Transverse colon (tissue), 4 donors: ENCODE measurements around the gene ADGRA1. TPM values are rescaled to one million over a fixed set of nuclear protein-coding genes. Genes with fewer than 3 reads are reported as not detected.

Experiments used
- DNase-seq: peaks from one replicate; pipeline ENCODE4 v3.0.0-alpha.2; 2019
- H3K27ac ChIP-seq, 4 donors: fragments of 200-600 bp; sonication (generic); 2 replicates each; pipeline ENCODE4 v1.5.1; 2016 to 2018; ENCODE audit warnings: inconsistent platforms in 4 of 4
- H3K27me3 ChIP-seq: fragments of 200-600 bp; sonication (generic); 2 replicates; pipeline ENCODE4 v1.5.1; 2017; ENCODE audit warnings: inconsistent platforms
- H3K36me3 ChIP-seq, 4 donors: fragments of 200-600 bp; sonication (generic); 2 replicates each; pipeline ENCODE4 v1.5.1; 2017 to 2019; ENCODE audit warnings: inconsistent platforms in 4 of 4
- H3K4me1 ChIP-seq, 4 donors: fragments of 200-600 bp; sonication (generic); 2 replicates each; pipeline ENCODE4 v1.5.1; 2017 to 2020; ENCODE audit warnings: inconsistent platforms in 4 of 4
- H3K4me3 ChIP-seq, 4 donors: fragments of 200-600 bp; sonication (generic); 1 replicate in 1 of 4; 2 replicates in 3 of 4; pipeline versions ENCODE4 v1.5.1 to v1.6.1; 2017 to 2019; ENCODE audit warnings: inconsistent platforms in 4 of 4
- H3K9me3 ChIP-seq, 2 donors: fragments of 200-600 bp; sonication (generic); 2 replicates each; pipeline ENCODE4 v1.5.1; 2017 to 2019; ENCODE audit warnings: inconsistent platforms in 2 of 2
- CTCF ChIP-seq, 5 experiments: fragments of 200-600 bp in 3 of 5; fragments of 450-650 bp in 2 of 5; sonication (generic) in 3 of 5; IDR thresholded peaks; 1 replicate in 2 of 5; 2 replicates in 3 of 5; pipeline ENCODE4 v1.5.1; 2016 to 2017; ENCODE audit warnings: antibody characterized with exemption in 5 of 5, inconsistent platforms in 3 of 5, mild to moderate bottlenecking in 2 of 5, moderate library complexity in 1 of 5
- EP300 ChIP-seq: sonication (generic); formaldehyde crosslinking; IDR thresholded peaks from one replicate; pipeline ENCODE4 v1.6.1; 2017; ENCODE audit warnings: antibody characterized with exemption, low read depth
- POLR2A ChIP-seq: fragments of 450-650 bp; IDR thresholded peaks from one replicate; pipeline ENCODE4 v1.6.1; 2016; ENCODE audit warnings: antibody characterized with exemption, mild to moderate bottlenecking, moderate library complexity
- POLR2AphosphoS5 ChIP-seq, 3 donors: sonication (generic); formaldehyde crosslinking; IDR thresholded peaks; one replicate each; pipeline ENCODE4 v1.6.1; 2016; ENCODE audit warnings: antibody characterized with exemption in 3 of 3
- WGBS, 2 donors: methylation state at CpG; one replicate each; pipeline ENCODE4 v1.1.5; 2018; ENCODE audit warnings: low coverage in 1 of 2; 5-methylcytosine and 5-hydroxymethylcytosine counted together
- in situ Hi-C, 4 donors: fragments of 200-750 bp; cut with MboI; loops; one replicate each; pipeline versions ENCODE4 v1.15.0 to v1.15.1; 2017; ENCODE audit warnings: low sequenced_read_pairs in 3 of 4, low pct_ligation_motif_present in 1 of 4, low pct_unique_long_range_greater_than_20kb in 1 of 4
- intact Hi-C: fragments of 100-400 bp; cut with DNase I; formaldehyde crosslinking; loops from one replicate; pipeline ENCODE4 v1.15.1; 2023; ENCODE audit warnings: low total_unique reads
- total RNA-seq, 4 donors: library from RNA; depleted of rRNA; stranded (reverse); fragments of >200 nt; gene quantifications; one replicate each; pipeline ENCODE4 v1.1.0, GENCODE V29; 2016

The ADGRA1 gene
- total RNA-seq, 4 donors from 2014 or later: 0.16 TPM; not detected in 3

- no peak for DNase-seq
- in situ Hi-C loops (no loop called here), intact Hi-C loops (no loop called here)
- H3K4me1 ChIP-seq: peaks cover 0 to 8% (median 4%) of the 10 kb centered on the region in 4 donors
- H3K36me3 ChIP-seq: no peaks in the 10 kb centered on the region
- no peaks in the 10 kb centered on the region for H3K9me3 ChIP-seq
- no peak overlapping the region for H3K27ac ChIP-seq
- H3K27me3 ChIP-seq: peaks cover 64% of the 10 kb centered on the region
- no peak overlapping the region for H3K4me3 ChIP-seq
- TF ChIP-seq POLR2AphosphoS5 (IDR thresholded peaks at IDR 0.05): no peak
- TF ChIP-seq POLR2A: no peak
- TF ChIP-seq CTCF (IDR thresholded peaks at IDR 0.05): no peak
- no peak for TF ChIP-seq EP300
- WGBS, 2 donors: 52 to 65% methylated on average over 3 to 30 of the region's 30 CpGs
Observed at GRCh38 chr10:133083422-133084100, 4.2 kb upstream of the ADGRA1 start.

- Histone ChIP-seq H3K4me3 (no peak overlapping the region), H3K27ac (no peak overlapping the region), H3K4me1 (peaks cover 0 to 8% (median 4%) of the 10 kb centered on the region in 4 donors), H3K9me3 (no peaks in the 10 kb centered on the region), H3K36me3 (no peaks in the 10 kb centered on the region), H3K27me3 (peaks cover 73% of the 10 kb centered on the region)
- TF ChIP-seq POLR2AphosphoS5 (IDR thresholded peaks at IDR 0.05) (no peak), EP300 (no peak), POLR2A (no peak), CTCF (IDR thresholded peaks at IDR 0.05) (no peak)
- 81 to 87% methylated on average over 3 to 15 of the region's 17 CpGs for WGBS, 2 donors
- in situ Hi-C loops (no loop called here), intact Hi-C loops (no loop called here)
- no peak for DNase-seq
Observed at GRCh38 chr10:133084491-133084890, 3.2 kb upstream of the ADGRA1 start.

- in situ Hi-C loops (no loop called here), intact Hi-C loops (no loop called here)
- H3K4me3 ChIP-seq: no peak overlapping the region
- 67% methylated on average over 21 of the region's 32 CpGs; no CpG with 5 or more reads in 1 of the 2 donors for WGBS, 2 donors
- no peak for TF ChIP-seq EP300
- TF ChIP-seq POLR2AphosphoS5 (IDR thresholded peaks at IDR 0.05): no peak
- no peak for TF ChIP-seq CTCF (IDR thresholded peaks at IDR 0.05)
- TF ChIP-seq POLR2A: no peak
- no peak overlapping the region for H3K27ac ChIP-seq
- peaks cover 0 to 8% (median 4%) of the 10 kb centered on the region in 4 donors for H3K4me1 ChIP-seq
- no peaks in the 10 kb centered on the region for H3K36me3 ChIP-seq
- no peaks in the 10 kb centered on the region for H3K9me3 ChIP-seq
- H3K27me3 ChIP-seq: peaks cover 83% of the 10 kb centered on the region
- no peak for DNase-seq
Observed at GRCh38 chr10:133085251-133086125, 2.2 kb upstream of the ADGRA1 start.

- 50% methylated on average over 11 of the region's 12 CpGs; no CpG with 5 or more reads in 1 of the 2 donors for WGBS, 2 donors
- no peaks in the 10 kb centered on the region for H3K36me3 ChIP-seq
- DNase-seq: no peak
- H3K4me1 ChIP-seq: peaks cover 0 to 8% (median 4%) of the 10 kb centered on the region in 4 donors
- intact Hi-C loops (no loop called here), in situ Hi-C loops (no loop called here)
- H3K27ac ChIP-seq: no peak overlapping the region
- TF ChIP-seq POLR2AphosphoS5 (IDR thresholded peaks at IDR 0.05) (no peak), EP300 (no peak), CTCF (IDR thresholded peaks at IDR 0.05) (no peak), POLR2A (no peak)
- peaks cover 83% of the 10 kb centered on the region for H3K27me3 ChIP-seq
- no peaks in the 10 kb centered on the region for H3K9me3 ChIP-seq
- H3K4me3 ChIP-seq: no peak overlapping the region
Observed at GRCh38 chr10:133086247-133086646, 1.5 kb upstream of the ADGRA1 start.
